ENCODE results near the gene ZNF813.

- TF ChIP-seq CTCF (IDR thresholded peaks at IDR 0.05; ENCODE audit: poor library complexity, severe bottlenecking) (no peak), EZH2 (IDR thresholded peaks at IDR 0.05; ENCODE audit: borderline replicate concordance, insufficient read depth, low read length, poor library complexity, severe bottlenecking) (no peak), POLR2AphosphoS5 (IDR thresholded peaks at IDR 0.05) (no peak)
Measured at GRCh38 chr19:53432088-53432661, 35.4 kb upstream of the ZNF813 start.
